ENCODE measurements around the gene TMEM131.

DNA sequence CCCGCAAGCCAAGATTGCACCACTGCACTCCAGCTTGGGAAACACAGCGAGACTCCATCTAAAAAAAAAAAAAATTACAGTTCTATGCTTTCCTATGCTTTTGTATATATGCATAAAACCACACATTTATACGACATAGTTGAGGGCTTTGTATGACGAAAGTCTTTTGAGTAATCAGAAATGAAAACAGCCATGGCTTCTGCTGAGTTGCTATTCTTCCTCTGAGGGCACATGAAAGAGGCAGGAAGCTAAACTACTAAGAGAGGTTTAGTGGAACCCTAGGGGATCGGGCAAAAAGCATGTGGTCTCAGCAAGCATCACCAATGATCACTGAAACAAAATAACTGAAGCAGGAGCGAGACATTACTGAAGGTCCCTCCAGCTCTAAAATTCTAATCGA is 182.8 kb downstream of the TMEM131 start:
- TF ChIP-seq, protein P1, sequence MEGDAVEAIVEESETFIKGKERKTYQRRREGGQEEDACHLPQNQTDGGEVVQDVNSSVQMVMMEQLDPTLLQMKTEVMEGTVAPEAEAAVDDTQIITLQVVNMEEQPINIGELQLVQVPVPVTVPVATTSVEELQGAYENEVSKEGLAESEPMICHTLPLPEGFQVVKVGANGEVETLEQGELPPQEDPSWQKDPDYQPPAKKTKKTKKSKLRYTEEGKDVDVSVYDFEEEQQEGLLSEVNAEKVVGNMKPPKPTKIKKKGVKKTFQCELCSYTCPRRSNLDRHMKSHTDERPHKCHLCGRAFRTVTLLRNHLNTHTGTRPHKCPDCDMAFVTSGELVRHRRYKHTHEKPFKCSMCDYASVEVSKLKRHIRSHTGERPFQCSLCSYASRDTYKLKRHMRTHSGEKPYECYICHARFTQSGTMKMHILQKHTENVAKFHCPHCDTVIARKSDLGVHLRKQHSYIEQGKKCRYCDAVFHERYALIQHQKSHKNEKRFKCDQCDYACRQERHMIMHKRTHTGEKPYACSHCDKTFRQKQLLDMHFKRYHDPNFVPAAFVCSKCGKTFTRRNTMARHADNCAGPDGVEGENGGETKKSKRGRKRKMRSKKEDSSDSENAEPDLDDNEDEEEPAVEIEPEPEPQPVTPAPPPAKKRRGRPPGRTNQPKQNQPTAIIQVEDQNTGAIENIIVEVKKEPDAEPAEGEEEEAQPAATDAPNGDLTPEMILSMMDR (IDR thresholded peaks at IDR 0.05) = no peak
- no peak for TF ChIP-seq EZH2phosphoT487 (IDR thresholded peaks at IDR 0.05)
